ENCODE data around the gene LRP1B. TPM values are rescaled to one million over a fixed set of nuclear protein-coding genes. Genes with fewer than 3 reads are reported as not detected.

LRP1B gene
- total and polyA plus RNA-seq, 2 of the 8 experiments (the other 6 are each of a cell fraction or from before 2014, with no cell fraction given), result 0.03 TPM; not detected in 1

DNA sequence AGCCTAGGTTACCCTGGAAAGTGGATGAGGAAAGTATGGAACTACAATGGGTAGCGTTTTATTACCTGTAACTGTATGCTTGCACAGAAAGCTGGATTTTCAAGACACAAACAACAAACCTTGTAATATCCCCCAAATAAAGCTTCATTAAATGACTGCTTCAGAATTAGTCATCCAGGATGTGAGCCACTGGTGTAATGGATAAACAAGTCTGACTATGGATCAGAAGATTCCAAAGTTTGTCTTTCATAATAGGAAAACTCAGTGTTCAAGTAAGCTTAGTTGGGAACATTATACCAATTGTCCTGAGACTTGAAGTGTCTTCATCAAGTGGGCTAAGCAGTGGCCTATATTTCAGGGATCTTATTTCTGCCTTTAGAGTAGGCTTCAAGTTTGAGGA, 518.8 kb downstream of the LRP1B start:
- no peak for DNase-seq (ENCODE audit: low read depth in 1 of 2, low spot score in 2 of 2)
- peak overlapping the region in 2 of 4 experiments; percentile 8 to 43; a peak in 3 of 8 replicates for H3K4me3 ChIP-seq (ENCODE audit: extremely low read depth in 1 of 4, insufficient read depth in 2 of 4, low read depth in 3 of 4, low read length in 4 of 4)
- CTCF ChIA-PET (ENCODE audit: partially characterized antibody), result no interaction called here
- peak overlapping the region; percentile 53; the same call in 1 of the 2 replicates for H3K27ac ChIP-seq (ENCODE audit: low read depth, low read length)
- no peak overlapping the region for H3K23ac ChIP-seq (ENCODE audit: insufficient read length)
- no peak overlapping the region for H2BK15ac ChIP-seq (ENCODE audit: low read length)
- 70% methylated on average over 1 of the region's 1 CpG; no CpG with 5 or more reads in 1 of the 2 experiments for WGBS, 2 experiments (ENCODE audit: extremely low coverage in 1 of 2, insufficient coverage in 1 of 2, insufficient read length in 1 of 2, insufficient replicate concordance in 2 of 2, low coverage in 1 of 2, low lambda C conversion rate in 2 of 2, missing lambda C conversion rate in 1 of 2)
- H3K56ac ChIP-seq (replicated peaks; ENCODE audit: insufficient read length, low read depth, low read length), result no peak overlapping the region
- H2BK20ac ChIP-seq (ENCODE audit: low read length), result peak overlapping the region; percentile 36; the same call in 1 of the 2 replicates
- no peak overlapping the region; the same call in 1 of the 2 replicates for H2AFZ ChIP-seq (ENCODE audit: low read length)
- H2BK5ac ChIP-seq (ENCODE audit: low read depth, low read length), result peak overlapping the region; percentile 61; the same call in 1 of the 2 replicates
- no peak overlapping the region for H2AK5ac ChIP-seq (ENCODE audit: low read depth, low read length)
- no peak overlapping the region for H4K8ac ChIP-seq (ENCODE audit: extremely low read depth, insufficient read depth, low read length)
- no peaks in the 10 kb centered on the region for H4K20me1 ChIP-seq (replicated peaks in 1 of 2; ENCODE audit: control insufficient read depth in 1 of 2, insufficient read depth in 2 of 2, low read length in 2 of 2)
- H3K9ac ChIP-seq (replicated peaks in 1 of 4; ENCODE audit: extremely low read depth in 1 of 4, low read depth in 3 of 4, low read length in 3 of 4), result no peak overlapping the region
- H2BK12ac ChIP-seq (ENCODE audit: low read depth, low read length), result 0 out of 2 replicates have a peak overlapping the region, but pooled peaks have one; percentile 27
- no peaks in the 10 kb centered on the region; the same call in 1 of the 2 replicates for H3K23me2 ChIP-seq (ENCODE audit: low read depth, low read length)
- H3K79me1 ChIP-seq (ENCODE audit: low read depth, low read length), result no peaks in the 10 kb centered on the region
- peak overlapping the region; percentile 80; the same call in 1 of the 2 replicates for H3K18ac ChIP-seq (ENCODE audit: extremely low read depth, low read length)
- peak overlapping the region; percentile 85 for H4K5ac ChIP-seq (ENCODE audit: insufficient read length, low read depth, low read length)
- H3K36me3 ChIP-seq (ENCODE audit: control insufficient read depth in 2 of 4, insufficient read depth in 4 of 4, low read length in 3 of 4), result no peaks in the 10 kb centered on the region; a peak in 1 of 8 replicates
- H4K91ac ChIP-seq (replicated peaks; ENCODE audit: insufficient read length, low read length), result peak overlapping the region; percentile 57
- FAIRE-seq, result no peak
- H3K14ac ChIP-seq (ENCODE audit: insufficient read length), result no peak overlapping the region
- H3K4me1 ChIP-seq (replicated peaks in 1 of 4; ENCODE audit: control insufficient read depth in 3 of 4, insufficient read depth in 4 of 4, low read length in 3 of 4), result peaks cover 3 to 9% (median 7%) of the 10 kb centered on the region in 4 experiments; a peak in 6 of 7 replicates
- peak overlapping the region; percentile 41 to 60 for H3K4me2 ChIP-seq (ENCODE audit: insufficient read depth in 1 of 2, low read depth in 2 of 2, low read length in 2 of 2)
- POLR2A ChIA-PET (ENCODE audit: partially characterized antibody), result no interaction called here
- no peaks in the 10 kb centered on the region for H3K9me3 ChIP-seq (ENCODE audit: insufficient read depth in 2 of 2, low read depth in 1 of 2, low read length in 1 of 2)
- no peak overlapping the region for H3K4ac ChIP-seq (replicated peaks; ENCODE audit: insufficient read length, low read depth, low read length)
- peaks cover 0 to 1% (median 0%) of the 10 kb centered on the region in 4 experiments; a peak in 1 of 7 replicates for H3K27me3 ChIP-seq (replicated peaks in 1 of 4; ENCODE audit: control insufficient read depth in 3 of 4, extremely low read depth in 1 of 4, insufficient read depth in 3 of 4, low read length in 3 of 4)
- no peaks in the 10 kb centered on the region for H3K79me2 ChIP-seq (ENCODE audit: control insufficient read depth in 1 of 2, insufficient read depth in 2 of 2, low read length in 2 of 2)
- H2BK120ac ChIP-seq (replicated peaks; ENCODE audit: low read depth, low read length), result peak overlapping the region; percentile 1
- TF ChIP-seq POU5F1 (IDR thresholded peaks at IDR 0.05; ENCODE audit: low read depth, low read length), result no peak
- TF ChIP-seq POLR2A (IDR thresholded peaks at IDR 0.05; ENCODE audit: control extremely low read depth in 1 of 2, low read depth in 2 of 2, low read length in 2 of 2), result no peak
- TF ChIP-seq CTBP2 (IDR thresholded peaks at IDR 0.05; ENCODE audit: borderline replicate concordance, insufficient read depth, insufficient read length, low read length), result no peak
- no peak for TF ChIP-seq EGR1 (IDR thresholded peaks at IDR 0.05; ENCODE audit: borderline replicate concordance, low read depth, low read length)
- TF ChIP-seq SIRT6 (IDR thresholded peaks at IDR 0.05; ENCODE audit: low read length), result no peak
- no peak for TF ChIP-seq SIX5 (IDR thresholded peaks at IDR 0.05; ENCODE audit: low read depth, low read length)
- no peak for TF ChIP-seq KDM4A (IDR thresholded peaks at IDR 0.05; ENCODE audit: low read depth, low read length, severe bottlenecking)
- TF ChIP-seq, protein P1, sequence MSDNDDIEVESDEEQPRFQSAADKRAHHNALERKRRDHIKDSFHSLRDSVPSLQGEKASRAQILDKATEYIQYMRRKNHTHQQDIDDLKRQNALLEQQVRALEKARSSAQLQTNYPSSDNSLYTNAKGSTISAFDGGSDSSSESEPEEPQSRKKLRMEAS (IDR thresholded peaks at IDR 0.05), result no peak
- TF ChIP-seq EZH2 (IDR thresholded peaks at IDR 0.05; ENCODE audit: low read depth, low read length, severe bottlenecking), result no peak
- TF ChIP-seq ZNF274 (IDR thresholded peaks at IDR 0.05; ENCODE audit: borderline replicate concordance, extremely low read depth, low read length), result no peak
- TF ChIP-seq CREB1 (IDR thresholded peaks at IDR 0.05), result no peak
- TF ChIP-seq SP1 (IDR thresholded peaks at IDR 0.05; ENCODE audit: low read depth, low read length), result no peak
- TF ChIP-seq GABPA (IDR thresholded peaks at IDR 0.05; ENCODE audit: borderline replicate concordance, insufficient read depth, low read length), result no peak

Measured in H1 (cell line).